ENCODE measurements around the gene FAM50B.

Gene FAM50B

DNA sequence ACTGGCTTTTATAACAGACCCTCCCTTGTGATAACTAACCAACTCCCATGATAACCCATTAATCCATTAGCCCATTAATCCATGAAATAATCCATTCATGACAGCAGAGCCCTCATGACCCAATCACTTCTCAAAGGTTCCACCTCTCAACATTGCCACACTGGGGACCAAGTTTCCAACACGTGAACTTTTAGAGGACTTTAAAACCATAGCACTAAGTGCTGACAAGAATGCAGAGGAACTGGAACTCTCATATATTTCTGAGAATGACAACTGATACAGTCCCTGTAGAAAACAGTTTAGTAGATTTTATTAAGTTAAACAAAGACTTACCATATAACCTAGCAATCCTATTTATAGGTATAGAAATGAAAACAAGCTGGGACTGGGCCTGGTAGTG lies 11.4 kb upstream of the FAM50B start:
- no peak overlapping the region for H3K9ac ChIP-seq (ENCODE audit: low read length)
- no peak overlapping the region for H3K27ac ChIP-seq (ENCODE audit: low read depth, low read length)
- H3K9me2 ChIP-seq (replicated peaks; ENCODE audit: insufficient read depth, low read length): no peaks in the 10 kb centered on the region
- TF ChIP-seq EZH2phosphoT487 (conservative IDR thresholded peaks at IDR 0.05; ENCODE audit: low read length) (no peak), CTCF (IDR thresholded peaks at IDR 0.05; ENCODE audit: insufficient read depth, low read length, poor library complexity, severe bottlenecking) (no peak)
- H3K27me3 ChIP-seq (ENCODE audit: low read length): no peaks in the 10 kb centered on the region
- no peak overlapping the region for H3K4me2 ChIP-seq (ENCODE audit: low read depth, low read length, poor library complexity, severe bottlenecking)
- no peaks in the 10 kb centered on the region for H3K79me2 ChIP-seq (ENCODE audit: insufficient read depth, low read length)
- no peaks in the 10 kb centered on the region for H3K9me3 ChIP-seq (ENCODE audit: insufficient read depth, low read length)
- no peak overlapping the region for H2AFZ ChIP-seq (ENCODE audit: low read depth, low read length, severe bottlenecking)
- H3F3A ChIP-seq (ENCODE audit: insufficient read depth): no peaks in the 10 kb centered on the region
- H4K20me1 ChIP-seq (ENCODE audit: low read depth, low read length): no peaks in the 10 kb centered on the region
- H3K4me3 ChIP-seq (ENCODE audit: insufficient read depth, low read length, poor library complexity, severe bottlenecking): no peak overlapping the region
- no peaks in the 10 kb centered on the region for H3K36me3 ChIP-seq (ENCODE audit: low read length)

- Histone ChIP-seq H3K4me2 (ENCODE audit: low read depth, low read length, poor library complexity, severe bottlenecking) (no peak overlapping the region), H3K27me3 (ENCODE audit: low read length) (peaks cover 3% of the 10 kb centered on the region; the same call in 1 of the 2 replicates), H3K9me2 (replicated peaks; ENCODE audit: insufficient read depth, low read length) (no peaks in the 10 kb centered on the region), H3K36me3 (ENCODE audit: low read length) (no peaks in the 10 kb centered on the region), H3K27ac (ENCODE audit: low read depth, low read length) (no peak overlapping the region), H3K4me3 (ENCODE audit: insufficient read depth, low read length, poor library complexity, severe bottlenecking) (no peak overlapping the region), H3K9ac (ENCODE audit: low read length) (no peak overlapping the region), H3F3A (ENCODE audit: insufficient read depth) (no peaks in the 10 kb centered on the region), H3K79me2 (ENCODE audit: insufficient read depth, low read length) (no peaks in the 10 kb centered on the region), H3K9me3 (ENCODE audit: insufficient read depth, low read length) (no peaks in the 10 kb centered on the region), H2AFZ (ENCODE audit: low read depth, low read length, severe bottlenecking) (no peak overlapping the region), H4K20me1 (ENCODE audit: low read depth, low read length) (no peaks in the 10 kb centered on the region)
- TF ChIP-seq CTCF (IDR thresholded peaks at IDR 0.05; ENCODE audit: insufficient read depth, low read length, poor library complexity, severe bottlenecking): no peak
- TF ChIP-seq EZH2phosphoT487 (conservative IDR thresholded peaks at IDR 0.05; ENCODE audit: low read length): no peak
These were observed 9.9 kb upstream of the FAM50B start for GRCh38 chr6:3838992-3839867.

- H4K20me1 ChIP-seq (ENCODE audit: low read depth, low read length): no peaks in the 10 kb centered on the region
- H3K4me3 ChIP-seq (ENCODE audit: insufficient read depth, low read length, poor library complexity, severe bottlenecking): no peak overlapping the region
- no peaks in the 10 kb centered on the region for H3K36me3 ChIP-seq (ENCODE audit: low read length)
- H3K27ac ChIP-seq (ENCODE audit: low read depth, low read length): no peak overlapping the region
- no peak overlapping the region for H2AFZ ChIP-seq (ENCODE audit: low read depth, low read length, severe bottlenecking)
- H3K79me2 ChIP-seq (ENCODE audit: insufficient read depth, low read length): no peaks in the 10 kb centered on the region
- no peaks in the 10 kb centered on the region for H3K9me2 ChIP-seq (replicated peaks; ENCODE audit: insufficient read depth, low read length)
- H3K9ac ChIP-seq (ENCODE audit: low read length): no peak overlapping the region
- peaks cover 3% of the 10 kb centered on the region; the same call in 1 of the 2 replicates for H3K27me3 ChIP-seq (ENCODE audit: low read length)
- H3K4me2 ChIP-seq (ENCODE audit: low read depth, low read length, poor library complexity, severe bottlenecking): no peak overlapping the region
- H3K9me3 ChIP-seq (ENCODE audit: insufficient read depth, low read length): no peaks in the 10 kb centered on the region
- TF ChIP-seq EZH2phosphoT487 (conservative IDR thresholded peaks at IDR 0.05; ENCODE audit: low read length) (no peak), CTCF (IDR thresholded peaks at IDR 0.05; ENCODE audit: insufficient read depth, low read length, poor library complexity, severe bottlenecking) (no peak)
- H3F3A ChIP-seq (ENCODE audit: insufficient read depth): no peaks in the 10 kb centered on the region
These were observed 8.1 kb upstream of the FAM50B start for GRCh38 chr6:3841066-3841454.

Data from SU-DHL-6 (cell line).